ENCODE measurements around the gene CLIC3.

DNA sequence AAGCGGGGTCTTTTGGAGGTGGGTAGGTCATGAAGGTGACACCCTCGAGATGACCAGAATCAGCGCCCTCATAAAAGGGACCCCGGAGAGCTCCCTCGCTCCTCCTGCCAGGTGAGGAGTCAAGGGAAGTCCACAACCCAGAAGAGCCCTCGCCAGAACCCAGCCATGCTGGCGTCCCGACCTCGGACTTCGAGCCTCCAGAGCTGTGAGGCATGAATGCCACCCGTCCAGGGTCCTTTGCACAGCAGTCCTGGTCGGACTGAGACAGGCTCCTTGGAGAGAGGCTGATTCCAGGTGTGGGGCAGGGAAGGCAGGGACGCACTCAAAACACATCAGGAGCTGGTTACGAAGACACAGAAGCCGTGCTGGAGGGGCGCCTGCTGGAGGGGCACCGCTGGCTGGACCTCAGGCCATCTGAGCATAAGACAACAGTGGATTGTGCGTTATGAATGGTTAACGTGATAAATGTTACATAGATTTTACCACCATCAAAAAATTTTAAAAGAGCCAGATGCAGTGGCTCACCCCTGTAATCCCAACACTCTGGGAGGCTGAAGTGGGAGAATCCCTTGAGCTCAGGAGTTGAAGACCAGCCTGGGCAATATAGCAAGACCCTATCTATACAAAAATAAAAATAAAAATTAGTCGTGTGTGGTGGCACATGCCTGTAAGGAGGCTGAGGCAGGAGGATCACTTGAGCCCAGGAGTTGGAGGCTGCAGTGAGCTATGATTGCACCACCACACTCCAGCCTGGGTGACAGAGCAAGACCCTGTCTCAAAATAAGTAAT, 5.7 kb upstream of the CLIC3 start:
- TF ChIP-seq CTCF (IDR thresholded peaks at IDR 0.05) (no peak), POLR2A (IDR thresholded peaks at IDR 0.05) (no peak)
